Endodermal cell (in vitro differentiated cells): Measurements from ENCODE around the gene SLC5A2. TPM values are rescaled to one million over a fixed set of nuclear protein-coding genes. Genes with fewer than 3 reads are reported as not detected.

ENCODE experiments used
- DNase-seq: peaks from one replicate; pipeline ENCODE4 v3.0.0-alpha.2; 2017
- H3K27ac ChIP-seq: 2 replicates; pipeline ENCODE4 v1.5.1; 2013; ENCODE audit warnings: mild to moderate bottlenecking, low read depth, low read length, moderate library complexity
- H3K27me3 ChIP-seq: 2 replicates; pipeline ENCODE4 v1.6.1; 2013; ENCODE audit warnings: mild to moderate bottlenecking, low read length, moderate library complexity; ENCODE audit not compliant: insufficient read depth, control insufficient read depth, poor library complexity, severe bottlenecking
- H3K36me3 ChIP-seq: 2 replicates; pipeline ENCODE4 v1.7.0; 2013; ENCODE audit warnings: mild to moderate bottlenecking, low read length, moderate library complexity; ENCODE audit not compliant: control insufficient read depth, insufficient read depth
- H3K4me1 ChIP-seq: one replicate; pipeline ENCODE4 v1.7.0; 2013; ENCODE audit warnings: low read length; ENCODE audit not compliant: control insufficient read depth, insufficient read depth
- H3K4me3 ChIP-seq: 2 replicates; pipeline ENCODE4 v1.5.1; 2013; ENCODE audit warnings: mild to moderate bottlenecking, low read length, moderate library complexity
- H3K9ac ChIP-seq: 2 replicates; pipeline ENCODE4 v1.6.1; 2013; ENCODE audit warnings: mild to moderate bottlenecking, low read length, moderate library complexity; ENCODE audit not compliant: poor library complexity, severe bottlenecking; ENCODE audit errors: extremely low read depth
- H3K9me3 ChIP-seq: 2 replicates; pipeline ENCODE4 v1.6.1; 2013; ENCODE audit warnings: mild to moderate bottlenecking, low read length, moderate library complexity; ENCODE audit not compliant: control insufficient read depth
- H3K27ac Mint-ChIP-seq: 2 replicates; pipeline ENCODE4 v1.8.0; 2020; ENCODE audit warnings: mixed read lengths
- H3K27me3 Mint-ChIP-seq: 2 replicates; pipeline ENCODE4 v1.8.0; 2021; ENCODE audit warnings: mild to moderate bottlenecking, mixed read lengths; ENCODE audit not compliant: insufficient read depth
- H3K36me3 Mint-ChIP-seq: 2 replicates; pipeline ENCODE4 v1.8.0; 2020; ENCODE audit warnings: low read depth, mixed read lengths
- H3K4me1 Mint-ChIP-seq: 2 replicates; pipeline ENCODE4 v1.8.0; 2020; ENCODE audit warnings: mixed read lengths
- H3K4me3 Mint-ChIP-seq: 2 replicates; pipeline ENCODE4 v1.8.0; 2020; ENCODE audit warnings: mild to moderate bottlenecking, moderate library complexity, mixed read lengths
- H3K9me3 Mint-ChIP-seq: 2 replicates; pipeline ENCODE4 v1.8.0; 2020; ENCODE audit warnings: mild to moderate bottlenecking, mixed read lengths
- CTCF ChIP-seq: fragments of 200-600 bp; sonication (generic); conservative IDR thresholded peaks from 2 replicates; pipeline ENCODE4 v1.5.0; 2021; ENCODE audit warnings: antibody characterized with exemption, mild to moderate bottlenecking
- WGBS, 2 experiments: methylation state at CpG; one replicate each; pipeline versions ENCODE4 v1.1.5 to v1.1.7; 2013; ENCODE audit warnings: missing lambda C conversion rate in 2 of 2, mixed read lengths in 1 of 2; ENCODE audit not compliant: insufficient coverage in 1 of 2, insufficient read length in 1 of 2; 5-methylcytosine and 5-hydroxymethylcytosine counted together
- total RNA-seq, 2 donors: library from RNA; stranded (reverse); fragmentation: NEBNext Ultra II Directional in 1 of 2; extraction: Animal tissue kit (Norgen Biotek cat#: 25700) in 1 of 2; gene quantifications; 2 replicates in 1 of 2; 3 replicates in 1 of 2; pipeline ENCODE4 v1.2.1, GENCODE V29; 2021

Gene SLC5A2
- total RNA-seq, 2 donors from 2014 or later = 0.22 to 0.24 TPM

DNA sequence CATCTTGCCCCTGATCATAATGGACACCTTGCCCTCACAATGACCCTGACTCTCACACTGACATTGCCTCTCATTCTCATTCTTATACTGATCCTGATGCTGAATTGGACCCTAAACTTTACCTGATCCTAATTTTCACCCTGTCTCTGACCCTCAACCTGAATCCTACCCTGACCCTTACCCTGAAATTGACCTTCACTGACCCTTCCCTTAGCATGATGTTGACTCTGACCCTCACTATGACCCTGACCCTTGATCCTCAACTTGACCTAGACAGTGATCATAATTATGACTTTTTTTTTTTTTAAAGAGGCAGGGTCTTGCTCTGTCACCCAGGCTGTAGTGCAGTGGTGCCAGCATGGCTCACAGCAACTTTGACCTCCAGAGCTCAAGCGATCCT, 48.2 kb downstream of the SLC5A2 start:
- peaks cover 13% of the 10 kb centered on the region for H3K4me1 Mint-ChIP-seq

GRCh38 chr16:31532120-31532519, 49.2 kb downstream of the SLC5A2 start:
- H3K27ac ChIP-seq = no peak overlapping the region
- no peak for TF ChIP-seq CTCF
- no peak overlapping the region for H3K4me3 ChIP-seq
- no peak for DNase-seq
- 67 to 85% methylated on average over 1 to 2 of the region's 2 CpGs for WGBS, 2 experiments
- H3K9me3 ChIP-seq = no peaks in the 10 kb centered on the region
- no peak overlapping the region for H3K9ac ChIP-seq
- Mint-ChIP-seq H3K36me3 (no peaks in the 10 kb centered on the region), H3K9me3 (peaks cover 1% of the 10 kb centered on the region), H3K4me1 (peaks cover 13% of the 10 kb centered on the region), H3K27me3 (peaks cover 45% of the 10 kb centered on the region), H3K4me3 (no peak overlapping the region), H3K27ac (no peak overlapping the region)
- peaks cover 42% of the 10 kb centered on the region for H3K27me3 ChIP-seq
- H3K4me1 ChIP-seq = no peaks in the 10 kb centered on the region
- H3K36me3 ChIP-seq = no peaks in the 10 kb centered on the region

More for the DNA sequence above, 48.2 kb downstream of the SLC5A2 start:
- Histone ChIP-seq H3K27ac (no peak overlapping the region), H3K4me1 (no peaks in the 10 kb centered on the region), H3K36me3 (no peaks in the 10 kb centered on the region), H3K9ac (no peak overlapping the region), H3K27me3 (peaks cover 42% of the 10 kb centered on the region), H3K9me3 (no peaks in the 10 kb centered on the region), H3K4me3 (no peak overlapping the region)
- Mint-ChIP-seq H3K27me3 (peaks cover 40% of the 10 kb centered on the region), H3K4me3 (no peak overlapping the region), H3K9me3 (peaks cover 1% of the 10 kb centered on the region), H3K36me3 (no peaks in the 10 kb centered on the region), H3K27ac (no peak overlapping the region)
- DNase-seq = no peak
- TF ChIP-seq CTCF = no peak
- 88% methylated on average over 1 of the region's 1 CpG for WGBS, 2 experiments

GRCh38 chr16:31532896-31533295, 50.0 kb downstream of the SLC5A2 start:
- Mint-ChIP-seq H3K27ac (no peak overlapping the region), H3K9me3 (peaks cover 4% of the 10 kb centered on the region), H3K4me1 (peaks cover 13% of the 10 kb centered on the region), H3K4me3 (no peak overlapping the region), H3K27me3 (peaks cover 43% of the 10 kb centered on the region), H3K36me3 (no peaks in the 10 kb centered on the region)
- WGBS, 2 experiments = 82 to 85% methylated on average over 3 to 4 of the region's 4 CpGs
- Histone ChIP-seq H3K9me3 (no peaks in the 10 kb centered on the region), H3K4me1 (no peaks in the 10 kb centered on the region), H3K4me3 (no peak overlapping the region), H3K36me3 (no peaks in the 10 kb centered on the region), H3K9ac (no peak overlapping the region), H3K27ac (no peak overlapping the region), H3K27me3 (peaks cover 37% of the 10 kb centered on the region)
- no peak for TF ChIP-seq CTCF
- DNase-seq = no peak
